NCI-H345 (cell line): ENCODE results near the gene TERT.

Experiments
- DNase-seq: peaks from one replicate; lab custom pipeline; 2025; lab: John Stamatoyannopoulos, UW

Gene TERT

DNA sequence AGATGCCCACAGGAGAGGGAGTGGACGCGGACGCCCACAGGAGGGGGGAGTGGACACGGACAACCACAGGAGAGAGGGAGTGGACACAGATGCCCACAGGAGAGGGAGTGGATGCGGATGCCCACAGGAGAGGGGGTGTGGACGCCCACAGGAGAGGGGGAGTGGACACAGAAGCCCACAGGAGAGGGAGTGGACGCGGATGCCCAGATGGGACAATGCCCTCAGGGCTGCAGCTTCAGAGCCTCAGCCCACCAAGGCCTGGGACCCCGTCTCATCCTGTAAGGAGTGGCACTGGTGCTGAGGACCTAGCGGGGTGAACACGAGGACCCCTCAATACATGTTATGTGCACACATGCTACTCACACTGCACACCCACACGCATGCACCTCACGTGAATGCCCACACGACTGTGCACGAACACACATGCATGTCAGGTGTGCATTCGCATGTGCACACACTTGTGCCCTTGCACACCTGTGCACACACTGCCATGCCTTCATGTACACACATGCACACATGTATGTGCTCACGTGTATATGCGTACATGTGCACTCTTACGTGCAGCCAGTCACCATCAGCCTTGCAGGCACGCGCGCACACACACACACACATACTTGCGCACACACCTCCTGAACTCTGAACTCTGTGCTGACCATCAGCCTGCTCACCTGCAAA lies 34.9 kb downstream of the TERT start:
- no peak for DNase-seq

DNA sequence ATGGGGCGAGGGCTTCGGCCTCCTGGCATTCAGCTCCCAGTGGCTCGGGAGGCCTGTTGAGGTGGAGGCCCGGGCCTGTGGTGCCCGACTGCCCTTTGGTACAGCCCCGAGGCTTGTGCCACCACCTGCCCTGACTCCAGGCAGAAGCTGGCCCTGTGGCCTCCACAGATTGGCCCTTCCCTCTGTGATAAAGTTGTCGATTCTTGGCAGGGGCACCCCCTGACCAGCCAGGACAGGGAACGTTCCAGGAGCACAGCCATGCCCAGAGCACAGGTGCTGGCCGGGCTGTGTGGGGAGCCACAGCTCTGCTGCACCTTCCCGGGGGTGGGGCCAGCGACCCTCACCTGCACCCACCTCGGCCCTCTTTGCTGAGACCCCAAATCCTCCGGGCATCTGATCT lies 37.0 kb downstream of the TERT start:
- no peak for DNase-seq

DNA sequence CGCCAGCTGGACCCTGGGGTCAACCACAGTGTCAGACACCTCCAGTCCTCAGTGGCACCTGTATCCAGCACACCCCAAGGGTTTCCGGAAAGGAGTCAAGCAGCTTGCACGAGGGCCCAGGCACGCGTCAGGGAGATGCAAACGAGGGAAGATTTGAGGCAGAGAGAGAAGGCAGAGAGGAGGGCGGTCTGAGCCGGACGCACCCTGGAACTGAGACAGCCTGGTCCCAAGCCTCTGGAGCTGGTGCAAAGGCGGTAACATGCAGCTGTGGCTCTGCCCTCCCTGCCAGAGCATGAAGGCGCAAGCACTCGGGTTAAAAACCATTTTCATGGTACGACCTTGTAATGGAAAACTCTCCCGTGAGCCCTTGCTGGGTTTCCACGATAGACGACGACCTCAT lies 37.5 kb downstream of the TERT start:
- no peak for DNase-seq

DNA sequence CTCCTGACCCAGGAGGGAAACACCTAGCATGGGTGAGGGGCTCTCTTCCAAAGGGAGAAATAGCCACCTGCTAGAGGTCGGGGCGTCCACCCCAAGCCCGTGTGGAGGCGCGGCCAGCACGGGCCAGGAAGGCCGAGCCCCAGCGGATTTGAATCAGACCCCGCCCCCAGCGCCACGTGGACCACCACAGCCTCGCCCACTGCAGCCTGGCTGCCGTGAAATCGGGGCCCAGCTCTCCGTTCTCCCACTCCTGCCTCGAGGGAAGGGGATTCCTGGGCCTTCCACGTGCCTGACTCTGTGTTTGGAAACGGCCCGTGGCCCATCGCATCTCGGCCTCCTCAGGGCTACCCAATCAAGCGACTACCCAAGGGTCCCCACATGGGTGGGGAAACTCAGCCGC lies 38.1 kb downstream of the TERT start:
- no peak for DNase-seq

DNA sequence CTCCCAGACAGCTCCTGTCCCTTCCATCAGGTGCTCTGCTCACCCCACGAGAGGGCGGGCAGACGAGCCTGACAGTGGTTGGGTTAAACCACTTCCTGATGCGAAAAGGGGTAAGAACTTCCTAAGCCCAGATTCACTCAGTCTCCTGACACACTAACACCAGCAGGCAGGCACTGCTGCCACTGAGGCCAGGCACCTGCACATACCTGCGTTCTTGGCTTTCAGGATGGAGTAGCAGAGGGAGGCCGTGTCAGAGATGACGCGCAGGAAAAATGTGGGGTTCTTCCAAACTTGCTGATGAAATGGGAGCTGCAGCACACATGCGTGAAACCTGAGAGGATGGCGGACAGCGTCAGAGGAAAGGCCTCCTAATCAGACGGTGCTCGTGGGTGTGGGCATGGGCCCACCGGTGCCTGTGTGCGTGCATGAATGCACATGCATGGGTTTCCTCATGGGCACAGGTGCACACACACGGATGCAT lies 39.7 kb downstream of the TERT start:
- DNase-seq = no peak

DNA sequence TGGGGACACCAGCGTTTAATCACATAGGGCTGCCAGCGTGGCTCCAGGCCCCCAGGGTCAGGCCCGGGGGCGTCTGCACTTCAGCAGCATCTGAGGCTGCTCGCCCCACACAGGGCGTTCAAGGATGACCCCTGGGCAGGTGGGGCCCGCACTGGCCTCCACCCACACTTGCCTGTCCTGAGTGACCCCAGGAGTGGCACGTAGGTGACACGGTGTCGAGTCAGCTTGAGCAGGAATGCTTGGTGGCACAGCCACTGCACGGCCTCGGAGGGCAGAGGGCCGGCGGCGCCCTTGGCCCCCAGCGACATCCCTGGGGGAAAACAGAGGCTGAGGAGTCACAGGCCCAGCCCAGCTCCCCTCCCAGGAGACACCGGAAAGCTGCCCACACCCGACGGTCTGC lies 40.7 kb downstream of the TERT start:
- no peak for DNase-seq

DNA sequence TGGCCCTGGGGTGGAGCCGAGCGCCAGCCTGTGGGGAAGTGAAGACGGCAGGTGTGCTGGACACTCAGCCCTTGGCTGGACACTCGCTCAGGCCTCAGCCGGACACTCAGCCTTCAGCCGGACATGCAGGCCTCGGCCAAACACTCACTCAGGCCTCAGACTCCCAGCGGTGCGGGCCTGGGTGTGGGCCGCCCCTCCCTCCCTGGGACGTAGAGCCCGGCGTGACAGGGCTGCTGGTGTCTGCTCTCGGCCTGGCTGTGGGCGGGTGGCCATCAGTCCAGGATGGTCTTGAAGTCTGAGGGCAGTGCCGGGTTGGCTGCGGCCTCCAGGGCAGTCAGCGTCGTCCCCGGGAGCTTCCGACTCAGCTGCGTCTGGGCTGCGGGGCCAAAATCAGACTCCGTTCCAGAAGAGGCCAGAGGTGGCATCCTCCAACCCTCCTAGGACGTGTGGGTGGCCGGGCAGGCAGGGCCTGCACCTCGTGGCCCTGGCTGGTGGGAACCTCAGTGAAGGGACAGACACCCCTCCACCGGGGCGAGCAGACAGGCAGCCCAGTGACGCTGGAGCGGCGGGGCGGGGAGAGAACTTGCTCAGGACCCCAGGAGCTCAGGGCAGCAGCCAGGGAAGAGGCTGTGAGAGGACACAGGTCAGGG lies 41.3 kb downstream of the TERT start:
- no peak for DNase-seq

DNA sequence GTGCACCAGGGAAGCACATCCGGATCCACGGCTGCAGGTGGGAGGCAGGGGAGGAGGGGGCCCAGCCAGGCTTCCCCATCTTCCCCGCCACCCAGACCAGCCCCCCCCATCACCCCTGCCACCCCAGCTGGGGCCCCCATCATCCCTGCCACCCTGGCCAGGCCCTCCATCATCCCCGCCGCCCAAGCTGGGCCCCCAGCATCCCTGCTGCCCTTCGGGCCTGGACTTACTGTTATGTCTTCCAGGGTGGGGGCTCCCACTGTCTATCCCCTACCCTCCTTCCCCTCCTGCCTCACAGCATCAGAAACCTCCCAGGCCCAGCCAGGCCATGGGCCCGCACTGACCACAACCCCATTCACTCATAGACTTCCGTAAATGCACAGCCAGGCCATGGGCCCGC lies 42.2 kb downstream of the TERT start:
- no peak for DNase-seq

DNA sequence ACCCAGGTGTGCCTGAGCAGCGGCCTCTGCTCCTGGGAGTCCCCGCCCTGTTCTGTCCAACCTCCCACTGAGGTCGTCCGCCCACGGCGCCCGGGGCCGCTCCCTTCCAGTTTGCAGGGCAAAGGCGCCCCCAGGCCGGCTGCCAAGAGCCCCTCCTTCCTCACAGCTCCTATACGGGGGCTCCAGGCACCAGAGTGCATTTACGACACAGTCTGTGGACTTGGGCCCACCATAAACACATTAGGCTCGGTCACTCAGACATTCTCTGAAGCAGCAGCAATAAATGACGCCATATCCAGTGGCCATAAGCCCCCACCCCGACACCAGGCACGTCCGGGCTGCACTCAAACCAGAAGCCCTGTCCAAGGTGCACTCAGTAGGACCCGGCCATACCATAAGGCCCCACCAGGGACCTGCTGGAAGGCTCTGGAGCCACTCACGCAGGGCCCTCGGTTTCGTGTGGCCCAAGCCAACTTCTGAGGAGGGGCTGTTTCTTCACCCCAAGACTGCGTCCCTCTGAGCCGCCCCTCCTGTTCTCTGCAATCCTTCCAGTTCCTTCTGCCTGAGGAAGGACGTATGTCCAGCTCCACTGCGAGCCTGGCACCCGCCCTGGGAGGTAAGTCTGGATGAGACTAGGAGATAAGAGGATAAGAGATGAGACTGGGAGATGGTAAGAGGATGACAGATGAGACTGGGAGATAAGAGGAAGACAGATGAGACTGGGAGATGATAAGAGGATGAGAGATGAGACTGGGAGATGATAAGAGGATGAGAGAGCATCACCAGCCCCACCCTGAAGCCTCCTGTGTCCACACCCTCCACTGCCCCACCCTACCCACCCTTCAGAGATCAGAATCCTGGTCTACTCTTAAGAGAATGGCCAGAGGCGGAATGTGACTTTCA lies 42.9 kb downstream of the TERT start:
- DNase-seq = no peak

DNA sequence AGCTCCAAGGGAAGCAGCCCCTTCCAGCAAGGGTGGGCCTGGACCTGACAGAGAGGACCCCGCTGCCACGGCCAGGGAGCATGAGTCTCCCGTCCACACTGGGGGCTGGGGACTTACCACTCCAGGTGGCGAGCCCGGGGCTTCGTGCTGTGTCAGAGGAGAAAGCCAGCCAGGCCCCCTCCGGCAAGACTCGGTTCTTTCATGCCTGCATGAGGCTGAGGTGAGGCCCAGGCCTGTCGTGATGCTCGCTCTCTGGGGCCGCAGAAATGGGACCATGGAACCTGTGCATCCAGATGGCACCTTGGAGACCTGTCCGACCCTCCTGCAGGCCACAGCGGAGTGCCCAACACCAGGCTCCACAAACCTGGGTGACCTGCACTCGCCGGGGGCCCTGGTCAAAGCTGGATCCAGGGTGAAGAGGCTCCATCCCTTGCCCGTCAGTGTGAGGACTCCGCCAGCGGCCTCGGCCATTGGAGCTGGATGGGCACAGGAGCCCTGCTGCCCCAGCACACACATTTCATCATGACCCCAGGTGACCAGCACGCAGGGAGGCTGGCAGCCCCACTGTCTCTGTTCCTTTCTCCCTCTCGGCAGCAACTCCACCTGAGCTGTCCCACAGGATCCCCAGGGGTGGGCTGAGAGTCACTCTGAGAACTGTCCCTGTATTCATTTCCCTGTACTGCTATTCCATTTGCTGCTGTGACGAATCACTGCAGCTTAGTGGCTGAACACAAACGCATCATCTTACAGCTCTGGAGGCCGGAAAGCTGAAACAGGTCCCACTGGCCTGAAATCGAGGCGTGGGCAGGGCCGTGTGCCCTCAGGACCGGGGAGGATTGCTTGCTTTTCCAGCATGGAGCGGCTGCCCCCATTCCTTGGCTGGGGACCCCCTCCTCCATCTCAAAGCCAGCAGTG lies 45.2 kb downstream of the TERT start:
- DNase-seq = no peak

DNA sequence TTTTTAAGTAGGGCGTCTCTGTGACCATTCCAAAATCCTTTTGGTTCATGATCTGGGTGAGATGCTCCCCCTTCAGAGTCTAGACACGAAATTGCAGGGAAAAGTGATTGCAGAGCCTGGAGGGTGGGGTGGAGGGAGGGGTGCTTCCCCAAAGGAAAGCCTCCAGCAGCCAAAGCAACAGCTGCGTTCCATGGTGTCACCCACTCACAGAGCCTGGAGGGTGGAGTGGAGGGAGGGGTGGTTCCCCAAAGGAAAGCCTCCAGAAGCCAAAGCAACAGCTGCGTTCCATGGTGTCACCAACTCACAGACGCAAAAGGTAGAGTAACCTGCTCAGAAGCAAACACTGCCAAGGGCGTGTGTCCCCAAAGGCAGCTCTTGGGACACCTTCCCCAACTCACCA lies 47.1 kb downstream of the TERT start:
- DNase-seq = no peak

DNA sequence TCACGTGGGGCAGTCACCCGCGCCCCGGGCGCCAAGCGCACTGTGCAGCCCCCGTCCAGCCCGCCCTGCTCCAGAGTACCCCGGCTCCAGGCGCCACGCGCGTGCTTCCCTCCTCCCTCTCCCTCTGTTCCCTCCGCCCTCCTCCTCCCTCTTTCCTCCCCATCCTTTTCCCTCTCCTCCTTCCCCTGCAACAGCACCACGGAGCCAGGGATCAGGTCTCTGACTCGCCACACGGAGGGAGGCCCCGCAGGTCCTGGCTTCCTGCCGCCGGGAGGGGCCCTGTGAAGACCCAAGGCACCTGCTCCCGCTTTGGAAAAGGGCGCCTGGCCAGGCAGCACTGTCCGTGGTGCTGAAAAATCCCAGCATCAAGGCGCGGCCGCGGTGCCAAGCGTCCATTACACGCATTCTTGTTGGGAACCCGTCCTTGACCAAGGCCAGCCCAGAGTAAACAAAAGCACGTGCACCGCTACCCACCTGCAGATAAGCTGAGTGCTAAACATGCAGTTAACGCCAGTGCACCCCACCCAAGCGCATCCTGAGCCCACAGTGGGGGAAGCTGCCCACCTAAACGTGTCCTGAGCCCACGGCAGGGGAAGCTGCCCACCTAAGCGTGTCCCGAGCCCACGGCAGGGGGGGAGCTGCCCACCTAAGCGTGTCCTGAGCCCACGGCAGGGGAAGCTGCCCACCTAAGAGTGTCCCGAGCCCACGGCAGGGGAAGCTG lies 48.0 kb downstream of the TERT start:
- DNase-seq = peak; percentile 11

DNA sequence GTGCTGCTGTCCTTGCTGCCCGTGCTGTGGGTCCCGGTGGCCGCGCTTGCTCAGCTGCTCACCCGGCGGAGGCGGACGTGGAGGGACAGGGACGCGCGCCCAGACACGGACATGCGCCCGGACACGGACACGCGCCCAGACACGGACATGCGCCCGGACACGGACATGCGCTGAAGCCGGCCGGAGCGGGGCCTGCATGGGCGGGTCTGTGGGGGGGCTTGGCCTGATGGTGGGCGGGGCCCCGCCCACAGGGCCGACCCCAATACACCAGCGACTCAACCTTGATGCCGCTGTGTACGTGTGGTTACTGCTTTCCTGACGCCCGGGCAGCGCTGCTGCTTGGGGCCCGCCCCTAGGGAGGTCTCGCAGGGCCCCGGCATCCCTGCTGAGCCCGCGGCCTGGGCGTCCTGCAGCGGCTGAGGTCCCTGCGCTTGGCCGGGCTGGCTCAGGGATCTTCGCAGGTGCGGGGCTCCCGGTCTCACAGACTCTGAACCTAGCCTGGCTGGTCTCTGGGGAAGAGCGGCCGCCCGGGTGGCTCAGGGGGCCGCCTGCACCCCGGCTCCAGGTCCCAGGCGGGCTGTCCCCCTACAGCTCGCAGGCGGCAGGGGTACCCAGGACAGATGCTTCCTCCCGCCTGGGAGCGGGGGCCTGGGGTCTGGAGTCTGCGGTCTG lies 48.8 kb downstream of the TERT start:
- DNase-seq = no peak

DNA sequence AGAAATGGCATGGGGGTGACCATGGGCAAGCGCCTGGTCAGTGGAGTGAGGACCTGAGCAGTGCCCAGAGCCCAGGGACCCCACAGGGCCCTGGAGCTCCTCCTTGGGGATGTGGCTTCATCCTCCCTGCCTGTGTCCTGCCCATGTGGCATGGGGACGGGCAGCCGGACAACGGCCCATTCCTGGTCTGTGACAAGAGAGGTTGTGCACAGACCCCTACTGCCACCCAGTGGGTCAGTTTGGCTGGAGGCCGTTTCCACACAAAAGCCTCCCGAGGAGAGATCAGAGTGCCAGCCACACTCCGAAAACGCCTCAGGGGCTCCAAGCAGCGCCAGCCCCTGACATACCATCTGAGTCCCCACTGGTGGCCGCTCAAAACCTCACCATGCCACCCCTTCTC lies 49.9 kb downstream of the TERT start:
- no peak for DNase-seq

DNA sequence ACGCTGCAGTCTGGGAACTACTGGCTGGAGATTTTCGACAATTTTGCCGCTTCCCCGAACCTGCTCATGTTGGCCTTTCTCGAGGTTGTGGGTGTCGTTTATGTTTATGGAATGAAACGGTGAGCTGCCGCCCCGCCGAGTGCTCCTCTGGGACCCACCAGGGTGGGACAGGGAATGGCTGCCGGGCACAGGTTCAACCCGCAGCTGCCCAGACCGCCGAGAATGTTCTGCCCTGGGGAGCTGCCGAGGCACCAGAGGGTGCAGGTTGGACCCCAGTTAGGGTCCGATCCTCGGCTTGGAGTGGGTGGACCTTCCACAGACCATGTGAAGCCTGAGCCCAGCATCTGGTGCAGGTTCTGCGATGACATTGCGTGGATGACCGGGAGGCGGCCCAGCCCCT lies 50.6 kb downstream of the TERT start:
- no peak for DNase-seq

DNA sequence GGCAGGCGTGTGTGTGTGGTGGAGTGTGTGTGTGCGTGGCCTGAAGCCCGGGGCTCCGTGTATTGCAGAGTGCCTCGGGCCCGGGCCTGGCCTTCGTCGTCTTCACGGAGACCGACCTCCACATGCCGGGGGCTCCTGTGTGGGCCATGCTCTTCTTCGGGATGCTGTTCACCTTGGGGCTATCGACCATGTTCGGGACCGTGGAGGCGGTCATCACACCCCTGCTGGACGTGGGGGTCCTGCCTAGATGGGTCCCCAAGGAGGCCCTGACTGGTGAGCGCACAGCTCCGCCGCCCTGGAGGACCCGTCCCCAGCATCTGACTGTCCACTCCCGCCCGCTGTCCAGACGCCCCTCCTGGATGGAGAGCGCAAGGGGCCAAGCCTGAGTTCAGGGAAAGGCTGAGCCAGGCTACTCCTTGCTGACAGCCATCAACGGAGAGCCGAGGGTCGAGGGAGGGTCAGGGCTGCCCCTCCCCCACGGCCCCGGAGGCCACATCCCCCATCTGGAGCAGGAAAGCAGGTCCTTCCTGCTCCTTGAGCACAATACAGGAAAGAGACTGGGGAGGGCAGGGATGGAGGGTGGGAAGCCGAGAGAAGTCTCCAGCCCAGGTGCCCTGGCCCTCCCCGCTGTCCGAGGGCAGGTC lies 51.3 kb downstream of the TERT start:
- DNase-seq = no peak

DNA sequence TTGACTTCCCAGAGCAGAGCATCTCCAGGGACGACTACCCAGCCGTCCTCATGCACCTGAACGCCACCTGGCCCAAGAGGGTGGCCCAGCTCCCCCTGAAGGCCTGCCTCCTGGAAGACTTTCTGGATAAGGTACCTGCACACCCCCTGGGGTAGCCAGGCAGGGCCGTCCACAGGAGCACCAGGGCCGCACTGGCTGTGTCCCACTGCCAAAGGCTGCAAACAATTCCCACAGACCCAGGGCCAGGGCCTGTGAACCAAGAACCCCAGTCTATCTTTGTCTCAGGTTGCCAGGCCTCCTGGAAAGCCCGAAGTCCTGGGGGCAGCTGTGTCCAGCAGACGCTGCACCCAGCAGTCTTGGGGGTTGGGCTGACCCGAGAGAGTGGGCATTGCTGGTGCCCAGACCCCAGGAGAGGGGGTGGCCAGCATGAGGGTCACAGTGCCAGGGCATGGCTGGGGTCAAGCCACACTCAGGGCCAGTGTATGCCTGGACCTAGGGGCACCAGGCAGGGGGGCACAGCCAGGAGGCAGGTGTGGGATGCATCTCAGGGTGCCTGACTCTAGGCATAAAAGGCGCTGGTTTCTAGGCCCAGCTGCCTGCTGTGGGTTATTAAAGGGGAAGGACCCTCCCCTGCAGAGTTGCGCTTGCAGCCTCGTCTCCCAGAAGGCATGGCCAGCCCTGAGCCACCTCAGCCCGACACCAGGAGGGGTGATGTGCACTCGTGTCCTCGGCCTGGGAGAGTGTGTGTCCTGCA lies 52.0 kb downstream of the TERT start:
- DNase-seq = no peak

DNA sequence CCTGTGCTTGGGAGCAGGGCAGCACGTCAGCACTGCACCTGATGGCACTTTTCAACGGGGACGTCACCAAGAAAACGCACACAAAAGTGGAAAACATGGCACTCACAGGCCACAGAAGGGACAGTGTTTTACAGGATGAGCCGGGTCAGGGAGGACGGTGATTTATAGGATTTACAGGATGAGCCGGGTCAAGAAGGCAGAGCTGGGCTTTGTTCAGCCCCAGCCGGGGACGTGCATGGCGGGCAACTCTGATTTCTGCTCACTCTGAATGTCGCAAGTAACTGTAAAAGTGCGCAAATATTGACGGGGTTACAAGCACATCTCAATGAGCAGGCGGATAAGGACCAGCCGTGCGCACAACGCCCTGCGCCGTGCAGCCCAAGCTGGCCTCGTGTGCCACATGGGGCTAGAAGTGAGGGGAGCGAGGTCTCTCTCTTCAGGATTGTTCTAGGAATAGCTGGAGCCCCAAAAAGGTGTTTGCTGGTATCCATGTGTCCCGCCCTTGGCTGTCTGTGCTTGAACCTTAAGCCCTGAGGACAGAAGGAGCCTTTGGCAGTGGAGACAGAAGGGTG lies 53.3 kb downstream of the TERT start:
- DNase-seq = no peak
